ENCODE data around the gene SMIM22.
"Not testable (repeated sequence)": the region's sequence is repeated elsewhere in the genome, so short reads cannot be mapped to it uniquely, and the experiment has no call there.

The SMIM22 gene

DNA sequence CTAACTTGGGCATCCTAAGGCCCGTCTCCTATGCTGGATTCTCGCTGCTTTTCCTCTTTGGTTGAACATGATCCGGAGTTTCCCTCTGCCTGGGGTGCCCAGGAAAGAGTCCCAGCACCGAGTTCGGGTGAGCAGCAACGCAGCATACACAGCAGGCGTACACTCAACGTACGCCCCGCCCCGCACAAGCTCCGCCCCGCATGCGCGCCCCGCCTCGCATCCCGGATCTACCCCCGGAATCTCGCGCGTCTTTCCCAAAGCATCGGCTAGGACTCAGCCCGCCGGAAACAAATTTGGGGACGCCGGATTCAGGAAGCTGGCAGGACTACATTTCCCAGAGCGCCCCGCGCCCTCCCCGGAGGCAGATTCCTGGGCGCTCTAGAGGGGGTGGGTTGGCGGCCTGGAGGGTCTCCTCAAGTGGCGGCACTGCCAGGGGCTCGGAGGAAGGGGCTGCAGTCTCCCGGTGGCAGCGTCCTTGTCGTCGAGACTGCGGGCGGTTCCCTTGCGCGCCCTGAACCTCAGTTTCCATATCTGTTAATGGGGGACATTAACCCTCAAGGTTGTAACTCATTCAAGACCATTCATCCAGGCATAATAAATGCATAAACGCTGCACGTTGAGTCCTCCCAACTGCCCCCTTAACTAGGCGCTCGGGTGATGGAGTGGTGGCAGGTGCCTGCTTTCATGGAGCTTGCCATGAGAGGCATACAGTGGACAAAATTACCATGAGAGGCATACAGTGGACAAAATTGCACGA, 26.4 kb upstream of the SMIM22 start:
- peak; percentile 62 for DNase-seq (ENCODE audit: low read depth, low spot score)

- no peak for DNase-seq (ENCODE audit: low read depth, low spot score)
Measured at GRCh38 chr16:4769306-4769638, 25.9 kb upstream of the SMIM22 start.

- DNase-seq (ENCODE audit: low read depth, low spot score), result no peak
Measured at GRCh38 chr16:4771646-4772045, 23.5 kb upstream of the SMIM22 start.

- no peak for DNase-seq (ENCODE audit: low read depth, low spot score)
Measured at GRCh38 chr16:4772351-4772750, 22.8 kb upstream of the SMIM22 start.

- no peak for DNase-seq (ENCODE audit: low read depth, low spot score)
Measured at GRCh38 chr16:4775005-4775404, 20.2 kb upstream of the SMIM22 start.

GRCh38 chr16:4776141-4776705, 18.9 kb upstream of the SMIM22 start:
- DNase-seq (ENCODE audit: low read depth, low spot score), result no peak

GRCh38 chr16:4777339-4778049, 17.7 kb upstream of the SMIM22 start:
- no peak for DNase-seq (ENCODE audit: low read depth, low spot score)

DNA sequence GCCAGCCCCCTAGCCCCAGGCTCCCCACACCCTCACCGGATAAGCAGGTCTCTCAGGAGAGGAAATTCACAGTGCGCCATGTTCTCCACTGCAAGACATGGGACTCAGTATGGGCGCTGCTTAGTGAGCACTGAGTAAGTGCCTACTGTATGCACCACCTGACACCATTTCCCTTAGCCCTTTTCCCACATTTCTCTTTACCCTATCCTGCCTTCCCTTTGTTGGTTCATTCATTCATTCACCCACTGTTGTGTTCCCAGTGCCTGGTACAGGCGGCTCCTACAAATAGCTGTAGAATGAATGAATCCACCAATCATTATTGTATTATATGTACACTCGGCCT, 17.1 kb upstream of the SMIM22 start:
- no peak for DNase-seq (ENCODE audit: low read depth, low spot score)

DNA sequence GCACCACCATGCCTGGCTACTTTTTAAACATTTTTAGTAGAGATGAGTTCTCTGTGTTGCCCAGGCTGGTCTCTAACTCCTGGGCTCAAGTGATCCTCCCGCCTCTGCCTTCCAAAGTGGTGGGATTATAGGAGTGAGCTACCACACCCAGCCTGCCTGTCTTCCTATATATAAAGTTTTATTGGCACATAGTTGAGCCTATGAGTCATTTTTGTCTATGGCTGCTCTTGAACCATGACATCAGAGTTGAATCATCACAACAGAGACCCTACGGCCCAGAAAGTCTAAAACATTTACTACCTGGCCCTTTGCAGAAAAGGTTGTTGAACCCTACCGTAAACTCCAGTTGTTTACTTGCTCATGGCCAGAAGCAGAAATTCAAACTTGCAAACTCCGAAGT, 14.9 kb upstream of the SMIM22 start:
- no peak for DNase-seq (ENCODE audit: low read depth, low spot score)

GRCh38 chr16:4783251-4783950, 11.8 kb upstream of the SMIM22 start:
- no peak for DNase-seq (ENCODE audit: low read depth, low spot score)

GRCh38 chr16:4783951-4784336, 11.2 kb upstream of the SMIM22 start:
- DNase-seq (ENCODE audit: low read depth, low spot score), result no peak

DNA sequence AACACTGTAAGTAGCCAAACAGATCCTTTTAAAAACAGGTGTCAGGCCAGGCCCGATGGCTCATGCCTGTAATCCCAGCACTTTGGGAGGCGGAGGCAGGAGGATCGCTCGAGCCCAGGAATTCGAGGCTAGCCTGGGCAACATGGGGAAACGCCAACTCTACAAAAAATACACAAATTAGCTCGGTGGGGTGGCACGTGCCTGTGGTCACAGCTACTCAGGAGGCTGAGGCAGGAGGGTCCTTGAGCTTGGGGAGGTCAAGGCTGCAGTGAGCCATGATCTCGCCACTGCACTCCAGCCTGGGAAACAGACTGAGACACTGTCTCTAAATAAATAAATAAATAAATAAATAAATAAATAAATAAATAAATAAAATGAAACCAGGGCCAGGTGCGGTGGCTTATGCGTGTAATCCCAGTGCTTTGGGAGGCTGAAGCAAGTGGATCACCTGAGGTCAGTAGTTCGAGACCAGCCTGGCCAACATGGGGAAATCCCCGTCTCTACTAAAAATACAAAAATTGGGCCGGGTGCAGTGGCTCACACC, 10.7 kb upstream of the SMIM22 start:
- DNase-seq (ENCODE audit: low read depth, low spot score), result not testable (repeated sequence)

- DNase-seq (ENCODE audit: low read depth, low spot score), result no peak
Measured at GRCh38 chr16:4785758-4786433, 9.3 kb upstream of the SMIM22 start.

- DNase-seq (ENCODE audit: low read depth, low spot score), result no peak
Measured at GRCh38 chr16:4787068-4787467, 8.1 kb upstream of the SMIM22 start.

DNA sequence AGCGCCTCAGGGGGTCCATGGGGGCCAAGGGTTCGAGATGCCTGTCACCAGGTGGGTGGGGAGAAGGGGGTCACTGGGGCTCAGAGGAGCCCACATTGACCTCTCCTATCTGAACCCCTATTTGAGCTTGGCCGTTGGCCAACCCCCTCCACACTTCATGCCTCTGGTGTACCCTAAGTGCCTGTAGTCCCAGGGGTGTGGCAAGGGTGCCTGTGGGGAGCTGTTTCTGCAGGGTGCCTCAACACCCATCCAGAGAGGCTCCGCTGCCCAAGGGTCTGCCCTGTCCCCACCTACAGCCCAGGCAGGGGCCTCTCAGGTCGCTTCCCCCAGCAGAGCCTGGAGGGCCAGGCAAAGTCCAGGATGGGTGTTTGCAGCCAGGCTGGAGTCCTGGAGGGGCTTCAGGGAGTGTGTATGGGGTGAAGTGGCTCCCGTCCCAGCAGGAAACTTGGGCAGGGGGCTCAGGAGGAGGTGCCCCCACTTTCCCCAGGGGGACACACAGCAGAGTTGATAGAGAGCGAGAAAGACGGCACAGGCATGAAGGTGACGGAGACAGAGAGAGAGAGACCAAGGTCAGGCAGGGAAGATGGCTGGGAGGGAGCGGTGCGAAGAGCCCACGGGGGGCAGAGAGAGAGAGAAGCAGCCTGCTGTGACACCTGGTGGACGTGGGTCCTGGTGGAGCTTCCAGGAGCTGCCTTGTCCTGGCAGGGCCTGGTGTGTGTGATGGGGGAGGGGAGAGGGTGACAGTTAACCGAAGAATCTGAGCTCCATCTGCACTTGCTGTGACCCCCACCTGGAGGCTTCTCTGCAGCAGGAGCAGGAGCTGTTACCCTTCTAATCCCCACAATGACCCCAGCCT, 7.3 kb upstream of the SMIM22 start, which contains the start of gene SEPTIN12:
TSS of gene SEPTIN12 (minus strand) at position 719 of the 856 bp plus-strand sequence. CDS start at position 19, 700 bp downstream.
- no peak for DNase-seq (ENCODE audit: low read depth, low spot score)

DNA sequence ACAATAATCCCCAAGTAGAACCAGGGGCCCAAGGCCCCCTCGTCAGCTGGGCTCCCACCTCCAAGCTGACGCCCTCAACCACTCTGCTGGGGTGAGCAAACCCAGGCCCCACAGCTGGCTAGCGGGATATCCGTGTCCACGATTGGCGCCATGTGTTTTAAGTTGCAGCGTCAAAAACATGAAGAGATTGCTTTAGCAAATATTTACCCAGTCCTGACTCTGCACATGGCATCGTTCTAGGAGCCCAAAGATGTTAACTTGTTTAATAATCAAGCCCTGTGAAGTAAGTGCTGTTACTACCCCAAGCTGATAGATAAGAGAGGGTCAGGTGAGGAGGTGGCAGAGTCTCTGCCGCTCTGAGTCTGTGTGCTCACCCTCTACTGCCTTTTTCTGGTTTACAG, 6.7 kb upstream of the SMIM22 start:
- DNase-seq (ENCODE audit: low read depth, low spot score), result no peak

DNA sequence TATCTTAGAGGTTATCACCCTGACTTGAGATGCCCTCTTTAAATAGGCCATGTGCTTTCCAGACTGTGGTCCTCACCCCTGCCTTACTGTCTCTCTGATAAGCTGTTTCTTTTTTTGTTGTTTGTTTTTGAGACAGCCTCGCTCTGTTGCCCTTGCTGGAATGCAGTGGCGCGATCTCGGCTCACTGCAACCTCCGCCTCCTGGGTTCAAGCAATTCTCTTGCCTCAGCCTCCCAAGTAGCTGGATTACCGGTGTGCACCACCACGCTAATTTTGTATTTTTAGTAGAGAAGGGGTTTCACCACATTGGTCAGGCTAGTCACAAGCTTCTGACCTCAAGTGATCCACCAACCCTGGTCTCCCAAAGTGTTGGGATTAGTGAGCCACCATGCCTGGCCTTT, 6.3 kb upstream of the SMIM22 start:
- DNase-seq (ENCODE audit: low read depth, low spot score), result no peak

- DNase-seq (ENCODE audit: low read depth, low spot score), result no peak
Measured at GRCh38 chr16:4790261-4790660, 4.9 kb upstream of the SMIM22 start.

DNA sequence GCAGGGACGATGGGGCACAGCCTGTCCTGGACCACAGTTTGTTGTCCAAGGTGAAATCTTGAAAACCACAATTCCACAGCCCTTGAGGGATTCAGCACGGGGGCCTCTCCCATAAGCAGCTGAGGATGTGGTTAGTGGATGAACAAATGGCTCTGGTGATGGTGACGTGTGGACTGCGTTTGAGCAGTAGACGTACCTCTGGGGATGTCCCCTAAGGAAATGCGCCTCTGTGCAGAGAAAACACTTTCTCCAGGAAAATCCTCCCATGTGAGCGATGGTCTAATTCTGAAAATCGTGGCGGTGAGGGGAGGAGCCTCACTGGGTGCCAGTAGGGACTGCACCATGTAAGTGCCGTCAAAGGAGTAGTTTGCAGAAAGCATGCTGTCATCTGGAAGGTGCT, 4.3 kb upstream of the SMIM22 start:
- DNase-seq (ENCODE audit: low read depth, low spot score), result no peak

GRCh38 chr16:4792951-4793513, 2.1 kb upstream of the SMIM22 start:
- DNase-seq (ENCODE audit: low read depth, low spot score), result no peak
